HepG2 (cell line): ENCODE results near the gene PTPN14. TPM values are rescaled to one million over a fixed set of nuclear protein-coding genes. Genes with fewer than 3 reads are reported as not detected.

Source experiments
- ATAC-seq: fragments of 200-7000 bp; cut with Tn5 transposase; 3 replicates; pipeline ENCODE4 v1.9.1; 2020; ENCODE audit warnings: mild to moderate bottlenecking, moderate library complexity
- BruUV-seq: library from RNA; stranded (reverse); fragments of 400-500 nt; replicated peaks from 2 replicates; lab custom pipeline; 2021; lab: Mats Ljungman, UMichigan
- CTCF ChIA-PET: fragments of 300-600 bp; formaldehyde crosslinking; extraction: SDS; loops from one replicate; lab custom pipeline; 2021; ENCODE audit warnings: low total read pairs, inconsistent platforms, low intra/inter-chr PET ratio; lab: Yijun Ruan, JAX
- POLR2A ChIA-PET: fragments of 350-600 bp; sonication (Branson Sonifier 250); formaldehyde crosslinking; loops from one replicate; lab custom pipeline; 2020; ENCODE audit warnings: antibody characterized with exemption, inconsistent platforms; lab: Yijun Ruan, JAX
- DNase-seq: peaks from one replicate; pipeline ENCODE4 v3.0.0-alpha.2; 2015; ENCODE audit warnings: low spot score
- FAIRE-seq: peaks from 3 replicates; lab custom pipeline; 2011; peaks lifted over from hg19 to GRCh38; lab: Jason Lieb, UNC
- H2AFZ ChIP-seq: one replicate; pipeline ENCODE4 v1.6.1; 2011; ENCODE audit warnings: low read length, inconsistent platforms
- H3K27ac ChIP-seq: fragments of 300-600 bp; 3 replicates; pipeline ENCODE4 v1.8.0; 2011; ENCODE audit warnings: mixed run types, mild to moderate bottlenecking, mixed read lengths, low read length, inconsistent platforms; ENCODE audit not compliant: insufficient read depth; ENCODE audit errors: extremely low read length
- H3K27me3 ChIP-seq, 2 experiments: fragments of 200-600 bp in 1 of 2; 2 replicates in 1 of 2; 3 replicates in 1 of 2; pipeline versions ENCODE4 v1.6.0 to v1.8.0; 2011; ENCODE audit warnings: low read length in 2 of 2, mild to moderate bottlenecking in 2 of 2, moderate library complexity in 2 of 2, inconsistent platforms in 1 of 2; ENCODE audit not compliant: insufficient read depth in 2 of 2, control insufficient read depth in 1 of 2
- H3K36me3 ChIP-seq, 2 experiments: fragments of 200-600 bp in 1 of 2; replicated peaks in 1 of 2; 2 replicates in 1 of 2; 3 replicates in 1 of 2; pipeline versions ENCODE4 v1.5.1 to v1.8.0; 2011; ENCODE audit warnings: low read length in 2 of 2, inconsistent platforms in 1 of 2; ENCODE audit not compliant: insufficient read depth in 2 of 2, control insufficient read depth in 1 of 2
- H3K4me1 ChIP-seq: 2 replicates; pipeline ENCODE4 v1.5.1; 2012; ENCODE audit warnings: low read length, inconsistent platforms; ENCODE audit not compliant: insufficient read depth
- H3K4me2 ChIP-seq: 2 replicates; pipeline ENCODE4 v1.6.0; 2011; ENCODE audit warnings: low read depth, low read length, inconsistent platforms
- H3K4me3 ChIP-seq, 3 experiments: fragments of 200-600 bp in 1 of 3; sonication (generic), shearing (Covaris generic) in 1 of 3; replicated peaks in 1 of 3; 2 replicates each; pipeline ENCODE4 v1.5.1; 2011 to 2016; ENCODE audit warnings: low read length in 3 of 3, inconsistent platforms in 2 of 3, low read depth in 2 of 3, mild to moderate bottlenecking in 2 of 3, control low read depth in 1 of 3, mixed read lengths in 1 of 3; ENCODE audit not compliant: insufficient read depth in 1 of 3
- H3K79me2 ChIP-seq: one replicate; pipeline ENCODE4 v1.6.1; 2011; ENCODE audit warnings: low read length, inconsistent platforms; ENCODE audit not compliant: insufficient read depth
- H3K9ac ChIP-seq: 2 replicates; pipeline ENCODE4 v1.6.0; 2011; ENCODE audit warnings: mild to moderate bottlenecking, low read depth, low read length, inconsistent platforms; ENCODE audit not compliant: insufficient read depth
- H3K9me3 ChIP-seq: 2 replicates; pipeline ENCODE4 v1.5.1; 2012; ENCODE audit warnings: mild to moderate bottlenecking, low read length
- H4K20me1 ChIP-seq: 2 replicates; pipeline ENCODE4 v1.6.0; 2011; ENCODE audit warnings: inconsistent platforms, mild to moderate bottlenecking, low read length, moderate library complexity; ENCODE audit not compliant: insufficient read depth
- BRCA1 ChIP-seq: sonication (generic); formaldehyde crosslinking; IDR thresholded peaks from 2 replicates; pipeline ENCODE4 v1.4.0; 2020; ENCODE audit warnings: missing genetic modification reagents
- FOXC1 ChIP-seq: sonication (generic); formaldehyde crosslinking; IDR thresholded peaks from 2 replicates; pipeline ENCODE4 v1.8.0; 2022; ENCODE audit warnings: mild to moderate bottlenecking, missing genetic modification reagents, borderline replicate concordance
- MBD4 ChIP-seq: IDR thresholded peaks from 2 replicates; pipeline ENCODE4 v1.6.1; 2012; ENCODE audit warnings: low read length, inconsistent platforms, borderline replicate concordance
- NR2F2 ChIP-seq: IDR thresholded peaks from 2 replicates; pipeline ENCODE4 v1.6.1; 2012; ENCODE audit warnings: low read depth, inconsistent platforms, borderline replicate concordance
- RBM22 ChIP-seq: fragments of 200-400 bp; formaldehyde crosslinking; optimal IDR thresholded peaks from 2 replicates; pipeline ENCODE3; 2017; ENCODE audit warnings: mild to moderate bottlenecking, low read length, moderate library complexity
- REXO4 ChIP-seq: sonication (generic); formaldehyde crosslinking; IDR thresholded peaks from 2 replicates; pipeline ENCODE4 v1.8.0; 2022; ENCODE audit warnings: missing genetic modification reagents, mild to moderate bottlenecking, borderline replicate concordance
- SAFB2 ChIP-seq: sonication (generic); formaldehyde crosslinking; IDR thresholded peaks from 2 replicates; pipeline ENCODE4 v1.5.1; 2020; ENCODE audit warnings: missing genetic modification reagents, low read depth, mild to moderate bottlenecking, borderline replicate concordance
- SMAD9 ChIP-seq: sonication (generic); formaldehyde crosslinking; IDR thresholded peaks from 2 replicates; pipeline ENCODE4 v1.5.1; 2020; ENCODE audit warnings: mild to moderate bottlenecking, missing genetic modification reagents
- ZNF335 ChIP-seq: sonication (generic); formaldehyde crosslinking; IDR thresholded peaks from 2 replicates; pipeline ENCODE4 v1.4.0; 2020; ENCODE audit warnings: missing genetic modification reagents
- ZNF382 ChIP-seq: sonication (generic); formaldehyde crosslinking; IDR thresholded peaks from 2 replicates; pipeline ENCODE4 v1.5.0; 2020; ENCODE audit warnings: missing genetic modification reagents, mild to moderate bottlenecking, borderline replicate concordance
- ZNF496 ChIP-seq: sonication (generic); formaldehyde crosslinking; IDR thresholded peaks from 2 replicates; pipeline ENCODE4 v1.8.1; 2023; ENCODE audit warnings: mild to moderate bottlenecking, moderate library complexity, missing genetic modification reagents; ENCODE audit not compliant: insufficient replicate concordance
- ZNF569 ChIP-seq: sonication (generic); formaldehyde crosslinking; IDR thresholded peaks from 2 replicates; pipeline ENCODE4 v1.5.0; 2020; ENCODE audit warnings: mild to moderate bottlenecking, missing genetic modification reagents, moderate library complexity, borderline replicate concordance
- WGBS: methylation state at CpG from one replicate; pipeline ENCODE4 v1.1.6; 2017; ENCODE audit warnings: low lambda C conversion rate; 5-methylcytosine and 5-hydroxymethylcytosine counted together
- in situ Hi-C: cut with HindIII; loops from 2 replicates; pipeline ENCODE4 v1.10.0; 2017; ENCODE audit warnings: low pct_unique_long_range_greater_than_20kb; ENCODE audit not compliant: extremely low pct_ligation_motif_present
- intact Hi-C: fragments of 100-400 bp; cut with micrococcal nuclease; formaldehyde crosslinking; loops from one replicate; pipeline ENCODE4 v1.10.0; 2022; ENCODE audit not compliant: unreplicated experiment
- polyA plus RNA-seq, 8 experiments: library from polyadenylated mRNA; depleted of rRNA in 3 of 8; stranded (reverse) in 7 of 8; unstranded in 1 of 8; fragments of >200 nt; fragmentation: Illumina TruSeq in 4 of 8; extraction: Trizol in 4 of 8; gene quantifications; 2 replicates each; pipeline versions ENCODE4 v1.2.1 to v1.2.3, GENCODE V29; 2011 to 2016; ENCODE audit warnings: low read depth in 4 of 8, missing spikeins in 1 of 8, mixed read lengths in 1 of 8; ENCODE audit not compliant: insufficient read depth in 1 of 8
- total RNA-seq, 5 experiments: library from RNA; depleted of rRNA; stranded (reverse); fragments of >200 nt; fragmentation: Illumina TruSeq; extraction: Trizol; gene quantifications; 2 replicates each; pipeline ENCODE4 v1.2.3, GENCODE V29; 2016; ENCODE audit warnings: low read depth in 1 of 5
- TF ChIP-seq, protein P1 (sequence below): IDR thresholded peaks from 2 replicates; pipeline ENCODE4 v1.6.1; 2012; ENCODE audit warnings: low read length, improper control_type of control experiment
- TF ChIP-seq, protein P2 (sequence below): sonication (generic); formaldehyde crosslinking; IDR thresholded peaks from 2 replicates; pipeline ENCODE4 v1.4.0; 2020; ENCODE audit warnings: missing genetic modification reagents, borderline replicate concordance
- TF ChIP-seq, protein P3 (sequence below): sonication (generic); formaldehyde crosslinking; IDR thresholded peaks from 2 replicates; pipeline ENCODE4 v1.5.0; 2020; ENCODE audit warnings: missing genetic modification reagents
- TF ChIP-seq, protein P4 (sequence below): sonication (generic); formaldehyde crosslinking; IDR thresholded peaks from 2 replicates; pipeline ENCODE4 v1.5.0; 2020; ENCODE audit warnings: mild to moderate bottlenecking, missing genetic modification reagents

Gene PTPN14
- total and polyA plus RNA-seq, 2 of the 13 experiments (the other 11 are each of a cell fraction or from before 2014, with no cell fraction given) = 3.9 to 4.7 TPM

DNA sequence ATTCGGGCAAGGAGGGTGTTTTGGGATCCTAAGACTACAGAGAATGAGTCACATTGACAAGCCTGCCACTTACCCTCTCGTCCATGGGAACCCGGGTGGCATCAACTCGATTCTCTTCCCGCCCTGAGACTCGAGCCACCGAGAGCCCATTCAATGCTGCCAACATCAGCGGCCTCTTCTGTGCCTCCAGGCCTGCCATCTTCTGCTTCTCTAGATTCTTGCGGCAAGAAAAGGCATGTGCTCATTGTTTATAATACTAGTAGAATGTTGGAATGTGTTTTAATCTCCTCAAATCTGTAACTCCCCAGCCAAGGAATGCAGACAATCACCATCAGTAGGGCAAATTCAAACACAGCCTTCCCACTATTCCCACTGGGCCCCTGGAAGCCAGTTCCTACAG lies 173.5 kb downstream of the PTPN14 start (continued):
- TF ChIP-seq, protein P1, sequence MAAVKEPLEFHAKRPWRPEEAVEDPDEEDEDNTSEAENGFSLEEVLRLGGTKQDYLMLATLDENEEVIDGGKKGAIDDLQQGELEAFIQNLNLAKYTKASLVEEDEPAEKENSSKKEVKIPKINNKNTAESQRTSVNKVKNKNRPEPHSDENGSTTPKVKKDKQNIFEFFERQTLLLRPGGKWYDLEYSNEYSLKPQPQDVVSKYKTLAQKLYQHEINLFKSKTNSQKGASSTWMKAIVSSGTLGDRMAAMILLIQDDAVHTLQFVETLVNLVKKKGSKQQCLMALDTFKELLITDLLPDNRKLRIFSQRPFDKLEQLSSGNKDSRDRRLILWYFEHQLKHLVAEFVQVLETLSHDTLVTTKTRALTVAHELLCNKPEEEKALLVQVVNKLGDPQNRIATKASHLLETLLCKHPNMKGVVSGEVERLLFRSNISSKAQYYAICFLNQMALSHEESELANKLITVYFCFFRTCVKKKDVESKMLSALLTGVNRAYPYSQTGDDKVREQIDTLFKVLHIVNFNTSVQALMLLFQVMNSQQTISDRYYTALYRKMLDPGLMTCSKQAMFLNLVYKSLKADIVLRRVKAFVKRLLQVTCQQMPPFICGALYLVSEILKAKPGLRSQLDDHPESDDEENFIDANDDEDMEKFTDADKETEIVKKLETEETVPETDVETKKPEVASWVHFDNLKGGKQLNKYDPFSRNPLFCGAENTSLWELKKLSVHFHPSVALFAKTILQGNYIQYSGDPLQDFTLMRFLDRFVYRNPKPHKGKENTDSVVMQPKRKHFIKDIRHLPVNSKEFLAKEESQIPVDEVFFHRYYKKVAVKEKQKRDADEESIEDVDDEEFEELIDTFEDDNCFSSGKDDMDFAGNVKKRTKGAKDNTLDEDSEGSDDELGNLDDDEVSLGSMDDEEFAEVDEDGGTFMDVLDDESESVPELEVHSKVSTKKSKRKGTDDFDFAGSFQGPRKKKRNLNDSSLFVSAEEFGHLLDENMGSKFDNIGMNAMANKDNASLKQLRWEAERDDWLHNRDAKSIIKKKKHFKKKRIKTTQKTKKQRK = no peak
- TF ChIP-seq, protein P2, sequence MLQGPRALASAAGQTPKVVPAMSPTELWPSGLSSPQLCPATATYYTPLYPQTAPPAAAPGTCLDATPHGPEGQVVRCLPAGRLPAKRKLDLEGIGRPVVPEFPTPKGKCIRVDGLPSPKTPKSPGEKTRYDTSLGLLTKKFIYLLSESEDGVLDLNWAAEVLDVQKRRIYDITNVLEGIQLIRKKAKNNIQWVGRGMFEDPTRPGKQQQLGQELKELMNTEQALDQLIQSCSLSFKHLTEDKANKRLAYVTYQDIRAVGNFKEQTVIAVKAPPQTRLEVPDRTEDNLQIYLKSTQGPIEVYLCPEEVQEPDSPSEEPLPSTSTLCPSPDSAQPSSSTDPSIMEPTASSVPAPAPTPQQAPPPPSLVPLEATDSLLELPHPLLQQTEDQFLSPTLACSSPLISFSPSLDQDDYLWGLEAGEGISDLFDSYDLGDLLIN (CRISPR knock-in tag) = no peak
- TF ChIP-seq, protein P3, sequence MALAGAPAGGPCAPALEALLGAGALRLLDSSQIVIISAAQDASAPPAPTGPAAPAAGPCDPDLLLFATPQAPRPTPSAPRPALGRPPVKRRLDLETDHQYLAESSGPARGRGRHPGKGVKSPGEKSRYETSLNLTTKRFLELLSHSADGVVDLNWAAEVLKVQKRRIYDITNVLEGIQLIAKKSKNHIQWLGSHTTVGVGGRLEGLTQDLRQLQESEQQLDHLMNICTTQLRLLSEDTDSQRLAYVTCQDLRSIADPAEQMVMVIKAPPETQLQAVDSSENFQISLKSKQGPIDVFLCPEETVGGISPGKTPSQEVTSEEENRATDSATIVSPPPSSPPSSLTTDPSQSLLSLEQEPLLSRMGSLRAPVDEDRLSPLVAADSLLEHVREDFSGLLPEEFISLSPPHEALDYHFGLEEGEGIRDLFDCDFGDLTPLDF = no peak
- TF ChIP-seq ZNF335 = no peak

DNA sequence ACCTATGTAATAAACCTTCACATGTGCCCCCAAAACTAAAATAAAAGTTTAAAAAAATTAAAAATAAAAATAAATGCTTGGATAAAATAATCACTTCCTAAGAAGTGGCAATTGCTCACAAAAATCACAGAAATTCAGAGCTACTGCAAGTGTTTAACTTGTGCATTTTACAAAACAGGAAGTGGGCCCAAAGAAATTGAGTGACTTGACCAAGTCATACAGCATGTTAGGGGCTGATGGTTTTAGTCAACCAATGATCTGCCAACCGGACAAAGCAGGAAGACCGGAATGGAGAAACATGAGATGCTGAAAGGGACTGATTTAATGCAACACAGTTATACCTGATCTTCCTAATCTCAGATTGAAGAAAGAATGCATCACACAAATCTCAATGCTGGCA lies 173.9 kb downstream of the PTPN14 start:
- no peaks in the 10 kb centered on the region for H4K20me1 ChIP-seq
- POLR2A ChIA-PET = no interaction called here
- intact Hi-C loops = no loop called here
- CTCF ChIA-PET = no interaction called here
- H3K9ac ChIP-seq = no peak overlapping the region
- H3K9me3 ChIP-seq = no peaks in the 10 kb centered on the region
- ATAC-seq (no peak), DNase-seq (no peak), FAIRE-seq (no peak)
- peaks cover 0 to 3% of the 10 kb centered on the region in 2 experiments; a peak in 3 of 5 replicates for H3K36me3 ChIP-seq
- H3K4me3 ChIP-seq = no peak overlapping the region
- no peaks in the 10 kb centered on the region for H3K27me3 ChIP-seq
- no peak overlapping the region for H3K4me2 ChIP-seq
- H3K79me2 ChIP-seq = no peaks in the 10 kb centered on the region
- H3K27ac ChIP-seq = no peak overlapping the region
- BruUV-seq = no TSS peak
- 94% methylated on average over 2 of the region's 2 CpGs for WGBS
- no peak overlapping the region for H2AFZ ChIP-seq
- in situ Hi-C loops = no loop called here
- H3K4me1 ChIP-seq = no peaks in the 10 kb centered on the region
- TF ChIP-seq, protein P4, sequence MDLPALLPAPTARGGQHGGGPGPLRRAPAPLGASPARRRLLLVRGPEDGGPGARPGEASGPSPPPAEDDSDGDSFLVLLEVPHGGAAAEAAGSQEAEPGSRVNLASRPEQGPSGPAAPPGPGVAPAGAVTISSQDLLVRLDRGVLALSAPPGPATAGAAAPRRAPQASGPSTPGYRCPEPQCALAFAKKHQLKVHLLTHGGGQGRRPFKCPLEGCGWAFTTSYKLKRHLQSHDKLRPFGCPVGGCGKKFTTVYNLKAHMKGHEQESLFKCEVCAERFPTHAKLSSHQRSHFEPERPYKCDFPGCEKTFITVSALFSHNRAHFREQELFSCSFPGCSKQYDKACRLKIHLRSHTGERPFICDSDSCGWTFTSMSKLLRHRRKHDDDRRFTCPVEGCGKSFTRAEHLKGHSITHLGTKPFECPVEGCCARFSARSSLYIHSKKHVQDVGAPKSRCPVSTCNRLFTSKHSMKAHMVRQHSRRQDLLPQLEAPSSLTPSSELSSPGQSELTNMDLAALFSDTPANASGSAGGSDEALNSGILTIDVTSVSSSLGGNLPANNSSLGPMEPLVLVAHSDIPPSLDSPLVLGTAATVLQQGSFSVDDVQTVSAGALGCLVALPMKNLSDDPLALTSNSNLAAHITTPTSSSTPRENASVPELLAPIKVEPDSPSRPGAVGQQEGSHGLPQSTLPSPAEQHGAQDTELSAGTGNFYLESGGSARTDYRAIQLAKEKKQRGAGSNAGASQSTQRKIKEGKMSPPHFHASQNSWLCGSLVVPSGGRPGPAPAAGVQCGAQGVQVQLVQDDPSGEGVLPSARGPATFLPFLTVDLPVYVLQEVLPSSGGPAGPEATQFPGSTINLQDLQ (CRISPR knock-in tag) = no peak
- TF ChIP-seq MBD4 (no peak), RBM22 (no peak), BRCA1 (CRISPR knock-in tag) (no peak), ZNF382 (CRISPR knock-in tag) (no peak), ZNF496 (no peak), ZNF569 (CRISPR knock-in tag) (no peak), SMAD9 (CRISPR knock-in tag) (no peak), REXO4 (CRISPR knock-in tag) (no peak), SAFB2 (no peak), FOXC1 (CRISPR knock-in tag) (no peak), NR2F2 (no peak)
